Measurements from ENCODE around the gene MAPK8IP3. TPM values are rescaled to one million over a fixed set of nuclear protein-coding genes. Genes with fewer than 3 reads are reported as not detected.

MAPK8IP3 gene
- total RNA-seq, 2 experiments from 2014 or later: 290 to 297 TPM

DNA sequence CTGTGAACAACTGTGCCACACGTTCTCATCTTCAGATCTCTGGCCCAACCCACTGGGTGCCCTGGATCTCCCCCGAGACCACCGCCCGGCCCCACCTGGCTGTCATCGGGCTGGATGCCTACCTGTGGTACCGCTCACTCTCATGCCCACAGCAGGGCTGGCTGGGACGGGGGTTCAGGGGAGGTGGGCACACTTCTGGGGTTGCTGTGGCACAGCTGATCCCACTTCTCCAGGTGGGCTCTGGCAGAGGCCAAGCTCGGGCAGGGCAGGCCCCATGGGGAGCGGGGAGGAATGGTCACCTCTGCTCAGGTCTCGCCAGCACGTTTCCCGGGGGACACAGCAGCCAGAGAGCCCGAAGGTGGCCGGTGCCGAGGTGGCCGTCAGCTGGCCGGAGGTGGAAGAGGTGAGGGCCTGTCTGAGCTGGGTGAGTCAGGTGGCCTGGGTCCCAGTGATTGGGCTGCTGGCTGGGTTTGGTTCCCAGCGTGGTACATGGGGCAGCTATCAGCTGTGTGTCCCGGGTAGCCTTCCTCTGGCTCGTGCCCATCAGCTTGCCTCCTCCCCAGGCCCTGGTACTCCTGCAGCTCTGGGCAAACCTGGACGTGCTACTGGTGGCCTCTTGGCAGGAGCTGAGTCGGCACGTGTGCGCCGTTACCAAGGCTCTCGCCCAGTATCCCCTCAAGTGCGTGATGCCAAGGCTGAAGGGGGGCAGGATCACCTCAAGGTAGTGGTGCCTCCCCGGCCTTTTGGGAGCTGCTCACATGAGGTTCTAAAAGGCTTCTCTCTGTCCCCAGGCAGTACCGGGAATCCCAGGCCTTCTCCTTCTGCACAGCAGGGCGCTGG is 69.2 kb downstream of the MAPK8IP3 start:
- Histone ChIP-seq H3K27ac (ENCODE audit: low read depth in 1 of 2, low read length in 2 of 2) (no peak overlapping the region), H3K27me3 (ENCODE audit: control insufficient read depth in 1 of 2, insufficient read depth in 2 of 2, low read length in 2 of 2) (no peaks in the 10 kb centered on the region), H3K9me3 (ENCODE audit: control insufficient read depth in 1 of 2, insufficient read depth in 1 of 2, low read length in 2 of 2) (peaks cover 0 to 4% of the 10 kb centered on the region in 2 experiments), H3K4me3 (ENCODE audit: low read length) (no peak overlapping the region), H3K36me3 (ENCODE audit: insufficient read depth, low read length) (peaks cover 43% of the 10 kb centered on the region), H3K4me1 (ENCODE audit: insufficient read depth, low read length) (peaks cover 47% of the 10 kb centered on the region)
- intact Hi-C loops (cut with DNase I, micrococcal nuclease): loop anchor here in 1 of 2 experiments (10.0 kb wide), 1 partner anchor 370 kb away; the partner anchor contains the start of gene RAB26
- peak overlapping the region; percentile 48 for H3K4me3 Mint-ChIP-seq
- no peaks in the 10 kb centered on the region for H3K9me3 Mint-ChIP-seq
- ChIA-PET POLR2A (interaction anchor here (1.2 kb wide), 1 partner anchor 14 kb away, joined by 3 read pairs; no protein-coding TSS in a partner anchor), CTCF (interaction anchor here (0.5 to 4.0 kb wide), 3 partner anchors 7 to 354 kb away, joined by 3 to 21 read pairs (median 5); partner anchors contain the start of genes NUBP2 and SPSB3)
- DNase-seq (peak in 1 of 14 experiments; percentile 34), ATAC-seq (ENCODE audit: poor library complexity) (no peak)
- TF ChIP-seq CTCF (IDR thresholded peaks at IDR 0.05): no peak
- no peak overlapping the region for H3K27ac Mint-ChIP-seq
- peaks cover 22% of the 10 kb centered on the region for H3K36me3 Mint-ChIP-seq (ENCODE audit: low read depth)
- H3K4me1 Mint-ChIP-seq (ENCODE audit: low read depth): peaks cover 12% of the 10 kb centered on the region
- no peaks in the 10 kb centered on the region for H3K27me3 Mint-ChIP-seq

- intact Hi-C loops (cut with DNase I, micrococcal nuclease): loop anchor here in 1 of 2 experiments (10.0 kb wide), 1 partner anchor 369 kb away; the partner anchor contains the start of gene RAB26
- CTCF ChIA-PET: interaction anchor here (0.6 kb wide), 1 partner anchor 355 kb away, joined by 3 read pairs; no protein-coding TSS in a partner anchor
- peaks cover 43% of the 10 kb centered on the region for H3K36me3 ChIP-seq (ENCODE audit: insufficient read depth, low read length)
- H3K4me3 ChIP-seq (ENCODE audit: low read length): no peak overlapping the region
- H3K4me3 Mint-ChIP-seq: peak overlapping the region; percentile 54
- H3K9me3 ChIP-seq (ENCODE audit: control insufficient read depth in 1 of 2, insufficient read depth in 1 of 2, low read length in 2 of 2): peaks cover 0 to 4% of the 10 kb centered on the region in 2 experiments
- H3K9me3 Mint-ChIP-seq: no peaks in the 10 kb centered on the region
- peaks cover 46% of the 10 kb centered on the region for H3K4me1 ChIP-seq (ENCODE audit: insufficient read depth, low read length)
- no peaks in the 10 kb centered on the region for H3K27me3 ChIP-seq (ENCODE audit: control insufficient read depth in 1 of 2, insufficient read depth in 2 of 2, low read length in 2 of 2)
- peaks cover 12% of the 10 kb centered on the region for H3K4me1 Mint-ChIP-seq (ENCODE audit: low read depth)
- no peak overlapping the region for H3K27ac Mint-ChIP-seq
- DNase-seq: peak in 1 of 14 experiments; percentile 31
- POLR2A ChIA-PET: interaction anchor here (1.2 kb wide), 1 partner anchor 13 kb away, joined by 3 read pairs; no protein-coding TSS in a partner anchor
- ATAC-seq (ENCODE audit: poor library complexity): no peak
- H3K36me3 Mint-ChIP-seq (ENCODE audit: low read depth): peaks cover 21% of the 10 kb centered on the region
- no peak for TF ChIP-seq CTCF (IDR thresholded peaks at IDR 0.05)
- no peak overlapping the region for H3K27ac ChIP-seq (ENCODE audit: low read depth in 1 of 2, low read length in 2 of 2)
- no peaks in the 10 kb centered on the region for H3K27me3 Mint-ChIP-seq
Observed at GRCh38 chr16:1775846-1776671, 70.1 kb downstream of the MAPK8IP3 start.

DNA sequence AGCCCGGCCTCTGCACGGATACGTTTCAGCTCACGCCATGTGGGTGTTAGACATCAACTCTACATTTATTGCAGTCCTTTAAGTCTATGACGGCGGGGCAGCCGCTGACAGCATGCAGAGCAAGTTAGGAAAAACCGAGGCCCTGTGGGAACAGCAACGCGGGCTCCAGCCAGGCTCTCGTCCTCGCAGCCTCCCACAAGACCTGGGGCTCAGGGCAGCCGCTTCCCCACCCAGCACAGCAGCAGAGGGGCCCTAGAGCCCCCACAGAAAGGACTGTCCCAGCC is 70.6 kb downstream of the MAPK8IP3 start:
- Histone ChIP-seq H3K4me1 (ENCODE audit: insufficient read depth, low read length) (peaks cover 51% of the 10 kb centered on the region), H3K4me3 (ENCODE audit: low read length) (no peak overlapping the region), H3K9me3 (ENCODE audit: control insufficient read depth in 1 of 2, insufficient read depth in 1 of 2, low read length in 2 of 2) (peaks cover 0 to 4% of the 10 kb centered on the region in 2 experiments), H3K36me3 (ENCODE audit: insufficient read depth, low read length) (peaks cover 43% of the 10 kb centered on the region), H3K27ac (ENCODE audit: low read depth in 1 of 2, low read length in 2 of 2) (no peak overlapping the region), H3K27me3 (ENCODE audit: control insufficient read depth in 1 of 2, insufficient read depth in 2 of 2, low read length in 2 of 2) (no peaks in the 10 kb centered on the region)
- no peak for ATAC-seq (ENCODE audit: poor library complexity)
- Mint-ChIP-seq H3K27me3 (no peaks in the 10 kb centered on the region), H3K4me1 (ENCODE audit: low read depth) (peaks cover 18% of the 10 kb centered on the region), H3K4me3 (peak overlapping the region; percentile 54), H3K9me3 (no peaks in the 10 kb centered on the region), H3K36me3 (ENCODE audit: low read depth) (peaks cover 26% of the 10 kb centered on the region), H3K27ac (no peak overlapping the region)
- no peak for TF ChIP-seq CTCF (IDR thresholded peaks at IDR 0.05)
- intact Hi-C loops (cut with DNase I, micrococcal nuclease): loop anchor here in 1 of 2 experiments (10.0 kb wide), 1 partner anchor 368 kb away; the partner anchor contains the start of gene RAB26
- peak in 1 of 14 experiments; percentile 32 for DNase-seq
- POLR2A ChIA-PET: no interaction called here
- CTCF ChIA-PET: no interaction called here
